H9 (cell line): ENCODE data around the gene TBX1. TPM values are rescaled to one million over a fixed set of nuclear protein-coding genes. Genes with fewer than 3 reads are reported as not detected.

ENCODE experiments used
- DNase-seq: peaks from one replicate; pipeline ENCODE4 v3.0.0-alpha.2; 2017
- H2AFZ ChIP-seq: one replicate; pipeline ENCODE4 v1.6.1; 2013; ENCODE audit warnings: mild to moderate bottlenecking, low read length, control low read depth, moderate library complexity
- H2AK5ac ChIP-seq: 2 replicates; pipeline ENCODE4 v1.6.1; 2013; ENCODE audit warnings: low read length, control low read depth, mixed read lengths; ENCODE audit not compliant: insufficient read length
- H2BK120ac ChIP-seq: one replicate; pipeline ENCODE4 v1.6.1; 2013; ENCODE audit warnings: low read depth, mild to moderate bottlenecking, low read length, control low read depth, inconsistent platforms; ENCODE audit not compliant: poor library complexity, severe bottlenecking
- H2BK12ac ChIP-seq: 2 replicates; pipeline ENCODE4 v1.6.1; 2013; ENCODE audit warnings: low read length, control low read depth, mixed read lengths, low read depth; ENCODE audit not compliant: insufficient read length
- H2BK15ac ChIP-seq: 2 replicates; pipeline ENCODE4 v1.6.1; 2013; ENCODE audit warnings: low read depth, low read length, control low read depth
- H2BK20ac ChIP-seq: one replicate; pipeline ENCODE4 v1.6.1; 2013; ENCODE audit warnings: low read depth, mild to moderate bottlenecking, low read length, control low read depth, inconsistent platforms; ENCODE audit not compliant: poor library complexity, severe bottlenecking
- H2BK5ac ChIP-seq: 2 replicates; pipeline ENCODE4 v1.6.1; 2013; ENCODE audit warnings: low read length, control low read depth, mixed read lengths; ENCODE audit not compliant: insufficient read length
- H3K14ac ChIP-seq: 2 replicates; pipeline ENCODE4 v1.6.1; 2013; ENCODE audit warnings: low read length, control low read depth; ENCODE audit not compliant: insufficient read depth
- H3K18ac ChIP-seq: 2 replicates; pipeline ENCODE4 v1.6.1; 2013; ENCODE audit warnings: low read depth, mild to moderate bottlenecking, mixed read lengths, low read length, control low read depth; ENCODE audit not compliant: insufficient read length
- H3K23ac ChIP-seq: 2 replicates; pipeline ENCODE4 v1.6.1; 2013; ENCODE audit warnings: low read length, control low read depth, mixed read lengths, low read depth; ENCODE audit not compliant: insufficient read length
- H3K23me2 ChIP-seq: 2 replicates; pipeline ENCODE4 v1.6.1; 2013; ENCODE audit warnings: low read depth, mild to moderate bottlenecking, mixed read lengths, low read length, control low read depth; ENCODE audit not compliant: insufficient read length, poor library complexity, severe bottlenecking
- H3K27ac ChIP-seq: 2 replicates; pipeline ENCODE4 v1.5.1; 2013; ENCODE audit warnings: low read length, control low read depth, mixed read lengths, low read depth; ENCODE audit not compliant: insufficient read length
- H3K27me3 ChIP-seq: 2 replicates; pipeline ENCODE4 v1.6.1; 2013; ENCODE audit warnings: low read length, control low read depth, inconsistent platforms; ENCODE audit not compliant: insufficient read depth
- H3K4ac ChIP-seq: 2 replicates; pipeline ENCODE4 v1.6.1; 2013; ENCODE audit warnings: low read depth, mild to moderate bottlenecking, control low read depth, inconsistent platforms, low read length, moderate library complexity
- H3K4me1 ChIP-seq: 2 replicates; pipeline ENCODE4 v1.6.1; 2013; ENCODE audit warnings: low read length, control low read depth, inconsistent platforms; ENCODE audit not compliant: insufficient read depth
- H3K4me2 ChIP-seq: 2 replicates; pipeline ENCODE4 v1.6.1; 2013; ENCODE audit warnings: low read length, control low read depth, mixed read lengths; ENCODE audit not compliant: insufficient read length, insufficient read depth
- H3K56ac ChIP-seq: 2 replicates; pipeline ENCODE4 v1.6.1; 2013; ENCODE audit warnings: low read depth, mild to moderate bottlenecking, mixed read lengths, low read length, control low read depth; ENCODE audit not compliant: insufficient read length
- H3K79me1 ChIP-seq: 2 replicates; pipeline ENCODE4 v1.6.1; 2013; ENCODE audit warnings: low read depth, mild to moderate bottlenecking, moderate library complexity, low read length, control low read depth, inconsistent platforms; ENCODE audit not compliant: insufficient read depth, poor library complexity, severe bottlenecking
- H3K79me2 ChIP-seq: 2 replicates; pipeline ENCODE4 v1.6.1; 2013; ENCODE audit warnings: low read length, control low read depth, inconsistent platforms; ENCODE audit not compliant: insufficient read depth
- H3K9ac ChIP-seq: 2 replicates; pipeline ENCODE4 v1.6.1; 2013; ENCODE audit warnings: low read length, control low read depth, mixed read lengths; ENCODE audit not compliant: insufficient read length; ENCODE audit errors: extremely low read depth
- H3K9me3 ChIP-seq: one replicate; pipeline ENCODE4 v1.6.1; 2013; ENCODE audit warnings: low read depth, low read length, inconsistent platforms; ENCODE audit not compliant: control insufficient read depth
- H3T11ph ChIP-seq: one replicate; pipeline ENCODE4 v1.6.1; 2013; ENCODE audit warnings: mild to moderate bottlenecking, low read length, control low read depth, inconsistent platforms
- H4K20me1 ChIP-seq: one replicate; pipeline ENCODE4 v1.6.1; 2013; ENCODE audit not compliant: control insufficient read depth, insufficient read length, insufficient read depth
- H4K5ac ChIP-seq: 2 replicates; pipeline ENCODE4 v1.6.1; 2013; ENCODE audit warnings: low read depth, mild to moderate bottlenecking, mixed read lengths, low read length, control low read depth; ENCODE audit not compliant: insufficient read length
- H4K8ac ChIP-seq: replicated peaks from 2 replicates; pipeline ENCODE4 v1.6.1; 2013; ENCODE audit warnings: low read length, control low read depth, mixed read lengths, low read depth; ENCODE audit not compliant: insufficient read length
- H4K91ac ChIP-seq: 2 replicates; pipeline ENCODE4 v1.6.1; 2013; ENCODE audit warnings: low read depth, mild to moderate bottlenecking, moderate library complexity, mixed read lengths, low read length, control low read depth; ENCODE audit not compliant: insufficient read length
- H3K27ac Mint-ChIP-seq, 3 experiments: 2 replicates in 2 of 3; 3 replicates in 1 of 3; pipeline ENCODE4 v1.8.0; 2020 to 2021; ENCODE audit warnings: mixed read lengths in 3 of 3, mild to moderate bottlenecking in 1 of 3, moderate library complexity in 1 of 3
- H3K27me3 Mint-ChIP-seq: 2 replicates; pipeline ENCODE4 v1.8.0; 2021; ENCODE audit warnings: low read depth, mild to moderate bottlenecking, moderate library complexity, mixed read lengths
- H3K36me3 Mint-ChIP-seq, 3 experiments: 2 replicates in 2 of 3; 3 replicates in 1 of 3; pipeline ENCODE4 v1.8.0; 2020 to 2021; ENCODE audit warnings: low read depth in 3 of 3, mixed read lengths in 3 of 3; ENCODE audit not compliant: insufficient read depth in 1 of 3
- H3K4me1 Mint-ChIP-seq, 2 experiments: 2 replicates each; pipeline ENCODE4 v1.8.0; 2020; ENCODE audit warnings: mixed read lengths in 2 of 2
- H3K4me3 Mint-ChIP-seq, 2 experiments: 2 replicates in 1 of 2; 3 replicates in 1 of 2; pipeline ENCODE4 v1.8.0; 2020 to 2021; ENCODE audit warnings: mild to moderate bottlenecking in 2 of 2, mixed read lengths in 2 of 2, moderate library complexity in 1 of 2
- H3K9me3 Mint-ChIP-seq, 2 experiments: 2 replicates in 1 of 2; 3 replicates in 1 of 2; pipeline ENCODE4 v1.8.0; 2020; ENCODE audit warnings: mild to moderate bottlenecking in 2 of 2, mixed read lengths in 2 of 2, moderate library complexity in 1 of 2
- WGBS: extraction: QIAGEN DNeasy Blood & Tissue Kit; methylation state at CpG from one replicate; pipeline ENCODE4 v1.1.7; 2013; ENCODE audit warnings: missing lambda C conversion rate, low lambda C conversion rate, mixed read lengths; ENCODE audit not compliant: insufficient read length; ENCODE audit errors: extremely low coverage; 5-methylcytosine and 5-hydroxymethylcytosine counted together
- total RNA-seq: library from RNA; stranded (reverse); gene quantifications from 2 replicates; pipeline ENCODE4 v1.2.1, GENCODE V29; 2021
- TF ChIP-seq, protein P1 (sequence below): fragments of 200-600 bp; sonication (generic); conservative IDR thresholded peaks from 3 replicates; pipeline ENCODE4 v1.8.0; 2021; ENCODE audit warnings: antibody characterized with exemption, mild to moderate bottlenecking

The TBX1 gene
- total RNA-seq, 1 experiment from 2014 or later: 2.2 TPM

DNA sequence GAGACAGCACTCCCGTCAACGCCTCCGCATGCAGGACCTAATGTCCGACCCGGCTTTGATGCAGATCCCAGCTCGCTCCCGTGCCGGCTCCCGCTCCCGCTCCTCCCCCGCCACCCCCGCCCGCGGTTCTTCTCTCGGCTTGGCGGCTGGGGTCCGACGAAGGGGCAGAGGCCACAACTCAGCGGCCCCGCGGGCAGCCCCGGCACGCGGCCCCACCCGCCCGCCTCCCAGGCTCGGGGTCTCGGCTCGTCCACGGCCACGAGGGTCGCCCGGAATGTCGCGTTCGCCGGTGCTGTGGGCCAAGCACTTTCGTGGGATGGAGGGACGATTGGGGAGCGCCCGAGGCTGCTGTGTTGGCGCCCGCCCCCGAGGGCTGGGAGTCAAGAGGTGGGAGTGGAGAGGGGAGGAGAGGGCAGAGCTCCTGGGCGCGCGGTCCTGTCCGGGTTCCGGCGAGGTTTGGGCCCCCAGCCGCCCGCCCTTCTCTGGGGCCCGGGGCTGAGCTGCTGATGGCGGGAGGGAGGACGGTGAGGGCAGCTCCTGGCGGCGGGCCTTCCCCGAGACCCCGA lies 5.3 kb upstream of the TBX1 start:
- H2BK120ac ChIP-seq: no peak overlapping the region
- H3K27me3 ChIP-seq: peaks cover 68% of the 10 kb centered on the region
- Mint-ChIP-seq H3K4me3 (peak overlapping the region; percentile 39 to 75; a peak in 4 of 5 replicates), H3K27me3 (peaks cover 87% of the 10 kb centered on the region), H3K4me1 (peaks cover 19 to 35% of the 10 kb centered on the region in 2 experiments), H3K36me3 (no peaks in the 10 kb centered on the region; a peak in 1 of 7 replicates), H3K27ac (no peak overlapping the region), H3K9me3 (peaks cover 5 to 9% of the 10 kb centered on the region in 2 experiments; a peak in 4 of 5 replicates)
- WGBS: no CpG with 5 or more reads among the region's 59 CpGs
- TF ChIP-seq, protein P1, sequence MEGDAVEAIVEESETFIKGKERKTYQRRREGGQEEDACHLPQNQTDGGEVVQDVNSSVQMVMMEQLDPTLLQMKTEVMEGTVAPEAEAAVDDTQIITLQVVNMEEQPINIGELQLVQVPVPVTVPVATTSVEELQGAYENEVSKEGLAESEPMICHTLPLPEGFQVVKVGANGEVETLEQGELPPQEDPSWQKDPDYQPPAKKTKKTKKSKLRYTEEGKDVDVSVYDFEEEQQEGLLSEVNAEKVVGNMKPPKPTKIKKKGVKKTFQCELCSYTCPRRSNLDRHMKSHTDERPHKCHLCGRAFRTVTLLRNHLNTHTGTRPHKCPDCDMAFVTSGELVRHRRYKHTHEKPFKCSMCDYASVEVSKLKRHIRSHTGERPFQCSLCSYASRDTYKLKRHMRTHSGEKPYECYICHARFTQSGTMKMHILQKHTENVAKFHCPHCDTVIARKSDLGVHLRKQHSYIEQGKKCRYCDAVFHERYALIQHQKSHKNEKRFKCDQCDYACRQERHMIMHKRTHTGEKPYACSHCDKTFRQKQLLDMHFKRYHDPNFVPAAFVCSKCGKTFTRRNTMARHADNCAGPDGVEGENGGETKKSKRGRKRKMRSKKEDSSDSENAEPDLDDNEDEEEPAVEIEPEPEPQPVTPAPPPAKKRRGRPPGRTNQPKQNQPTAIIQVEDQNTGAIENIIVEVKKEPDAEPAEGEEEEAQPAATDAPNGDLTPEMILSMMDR: no peak
- no peak for DNase-seq
- no peak overlapping the region for H4K8ac ChIP-seq
- H3K9me3 ChIP-seq: no peaks in the 10 kb centered on the region
- H3T11ph ChIP-seq: no peak overlapping the region
- H4K20me1 ChIP-seq: peaks cover 3% of the 10 kb centered on the region
- no peak overlapping the region for H2BK12ac ChIP-seq
- no peak overlapping the region for H3K18ac ChIP-seq
- no peak overlapping the region for H2BK15ac ChIP-seq
- no peaks in the 10 kb centered on the region for H3K23me2 ChIP-seq
- no peak overlapping the region for H3K4ac ChIP-seq
- no peak overlapping the region for H2BK20ac ChIP-seq
- H3K4me2 ChIP-seq: peak overlapping the region; percentile 13
- H3K79me1 ChIP-seq: no peaks in the 10 kb centered on the region
- no peaks in the 10 kb centered on the region for H3K79me2 ChIP-seq
- H2AK5ac ChIP-seq: no peak overlapping the region
- no peak overlapping the region for H3K56ac ChIP-seq
- no peak overlapping the region for H3K27ac ChIP-seq
- no peak overlapping the region for H2AFZ ChIP-seq
- H3K9ac ChIP-seq: no peak overlapping the region
- no peak overlapping the region for H3K14ac ChIP-seq
- no peak overlapping the region for H2BK5ac ChIP-seq
- no peak overlapping the region for H4K91ac ChIP-seq
- no peak overlapping the region for H3K23ac ChIP-seq
- H3K4me1 ChIP-seq: no peaks in the 10 kb centered on the region
- H4K5ac ChIP-seq: no peak overlapping the region
